NCI-H1436 treated with DMSO at 0.1 percent for 48 hours (cell line): ENCODE data around the gene FBLN5.

Experiments
- DNase-seq: peaks from one replicate; lab custom pipeline; 2025; lab: John Stamatoyannopoulos, UW

FBLN5 gene

DNA sequence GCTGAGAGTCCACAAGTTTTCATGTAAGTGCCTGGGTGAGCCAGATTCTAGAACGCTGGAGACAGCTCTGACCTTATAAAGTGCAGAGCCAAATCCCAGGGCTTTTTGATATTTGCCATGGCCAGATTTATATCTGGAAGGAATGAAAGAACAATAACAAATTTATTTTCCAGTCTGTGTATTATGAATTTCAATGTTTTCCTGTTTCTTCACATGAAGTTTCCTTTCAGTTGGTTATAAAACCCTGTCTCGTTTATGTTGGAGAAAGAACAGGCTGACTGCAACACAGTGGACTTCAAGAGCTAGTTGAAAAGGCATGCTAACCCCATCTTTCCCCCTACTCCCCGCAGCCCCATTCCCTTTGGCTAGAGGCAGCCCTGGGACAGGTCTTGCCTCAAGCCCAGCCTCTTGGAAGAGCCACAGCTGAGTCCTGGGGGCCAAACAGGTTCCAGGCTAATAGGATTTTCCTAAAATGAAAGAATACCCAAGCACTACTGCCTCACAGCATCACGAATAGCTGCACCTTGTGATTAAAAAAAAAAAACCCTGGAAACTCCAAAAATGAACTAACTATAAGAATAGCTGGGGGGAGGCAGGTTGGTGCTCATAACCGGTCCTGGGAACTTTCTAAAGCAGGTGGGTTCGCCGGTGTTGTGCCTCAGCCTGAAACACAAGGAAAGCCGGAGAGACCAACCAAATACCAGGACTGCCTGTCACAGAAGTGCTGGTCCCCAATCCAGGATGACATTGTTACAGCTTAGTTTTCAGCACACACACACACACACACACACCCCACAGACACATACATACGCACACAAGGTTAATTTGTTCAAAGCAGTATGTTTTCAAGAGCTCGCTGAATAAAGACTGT, 1.5 kb downstream of the FBLN5 start:
- DNase-seq: no peak

DNA sequence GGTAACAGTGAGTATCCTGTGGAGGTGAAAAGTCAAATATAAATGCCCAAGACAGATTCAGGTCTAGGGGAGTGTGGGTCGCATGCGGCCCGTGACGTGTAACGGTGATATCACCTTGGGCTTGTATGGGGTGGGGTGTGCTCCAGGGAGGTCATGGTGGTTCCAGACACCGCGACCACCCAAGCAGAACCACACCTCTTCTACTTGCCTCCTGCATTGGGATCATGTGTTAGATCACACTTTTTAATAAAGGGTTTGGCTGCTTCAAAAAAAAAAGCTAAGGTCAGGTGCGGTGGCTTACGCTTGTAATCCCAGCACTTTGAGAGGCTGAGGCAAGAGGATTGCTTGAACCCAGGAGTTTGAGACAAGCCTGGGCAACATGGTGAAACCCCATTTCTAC, 4.5 kb downstream of the FBLN5 start:
- DNase-seq: no peak

DNA sequence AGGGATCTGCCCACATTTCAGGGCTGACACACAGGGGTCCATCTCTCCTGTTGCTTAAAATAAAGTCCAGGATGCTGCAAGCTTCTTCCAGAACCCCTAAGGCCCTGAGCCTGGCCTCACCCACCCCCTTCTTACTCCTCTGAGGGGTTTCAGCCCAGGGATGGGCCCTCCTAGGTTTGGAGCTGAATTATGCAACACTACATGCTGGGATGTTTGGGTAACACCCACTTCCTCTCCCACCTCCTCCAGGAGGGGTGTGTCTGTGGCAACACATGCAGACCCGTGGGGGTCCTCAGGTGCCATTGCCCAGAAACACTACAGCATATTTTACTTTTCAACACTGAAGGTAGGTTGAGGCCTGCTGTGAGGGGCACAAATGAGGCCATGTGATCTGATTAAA, 5.4 kb downstream of the FBLN5 start:
- DNase-seq: no peak

DNA sequence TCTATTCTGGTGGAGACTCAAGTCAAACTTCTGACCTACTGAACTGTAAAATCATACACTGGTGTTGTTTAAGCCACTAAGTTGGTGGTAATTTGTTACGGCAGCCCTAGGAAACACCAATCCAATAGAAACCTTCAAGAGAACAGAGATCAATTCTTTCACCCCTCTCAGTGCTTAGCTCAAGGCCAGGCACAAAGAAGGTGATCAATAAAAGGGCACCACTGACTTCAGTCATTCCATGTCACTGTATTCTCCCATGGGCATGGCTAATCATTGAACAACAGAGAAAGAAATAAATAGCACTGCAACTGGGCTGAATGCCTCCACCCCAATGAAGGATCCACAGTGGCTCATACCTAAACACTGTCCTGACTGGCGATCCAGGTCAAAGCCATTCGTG, 7.3 kb downstream of the FBLN5 start:
- no peak for DNase-seq

DNA sequence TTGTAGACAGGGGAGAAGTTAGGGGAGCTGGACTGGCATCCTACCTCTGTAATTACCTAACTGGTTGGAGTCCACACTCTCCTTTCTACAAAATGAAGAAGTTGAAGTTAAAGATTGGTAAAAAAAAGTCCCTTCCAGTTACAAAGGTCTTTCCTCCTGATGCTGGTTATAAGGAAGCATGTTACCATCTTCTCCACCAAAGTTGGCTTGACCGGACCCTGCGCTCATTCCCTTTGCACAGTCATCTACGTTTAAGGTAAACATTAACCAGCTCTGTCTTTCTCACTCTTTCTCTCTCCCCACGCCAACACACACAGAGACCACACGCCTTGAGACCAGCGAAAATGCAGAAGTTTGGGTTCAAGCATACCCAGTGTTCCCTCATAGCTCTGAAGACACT, 11.9 kb downstream of the FBLN5 start:
- DNase-seq: no peak

DNA sequence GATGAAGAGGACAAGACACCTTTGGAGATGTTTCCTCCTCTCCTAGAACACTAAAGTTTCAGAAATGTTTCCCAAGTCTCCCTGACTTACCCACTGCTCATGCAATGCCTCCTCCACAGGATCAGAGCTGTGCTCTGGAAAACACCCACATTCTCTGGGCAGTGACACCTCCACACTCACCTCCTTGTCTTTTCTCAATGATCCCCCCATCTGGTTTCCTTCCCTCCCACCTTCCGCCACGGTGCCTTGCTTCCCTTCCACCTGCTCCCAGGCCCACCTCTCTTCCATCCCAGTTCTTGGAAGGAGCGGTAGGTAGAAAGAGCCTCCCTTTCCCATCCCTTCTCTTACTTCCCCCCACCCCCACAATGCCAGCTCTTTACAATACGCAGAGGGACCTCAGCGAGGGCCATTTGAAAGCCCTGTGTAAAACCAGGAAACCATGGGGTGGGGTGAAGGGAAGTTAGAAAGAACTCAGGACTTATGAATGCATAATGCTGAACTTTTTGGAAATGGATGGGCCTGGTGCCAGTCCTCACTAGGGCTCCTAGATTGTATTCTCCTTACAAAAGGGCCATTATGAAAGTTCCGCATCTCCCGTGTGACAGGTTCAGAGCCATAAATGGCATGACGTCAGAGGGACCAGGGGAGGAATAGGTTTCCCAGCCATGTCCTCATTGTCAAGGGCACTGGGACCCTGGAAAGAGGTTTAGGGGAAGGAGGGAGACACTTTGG, 12.8 kb downstream of the FBLN5 start:
- DNase-seq: no peak

DNA sequence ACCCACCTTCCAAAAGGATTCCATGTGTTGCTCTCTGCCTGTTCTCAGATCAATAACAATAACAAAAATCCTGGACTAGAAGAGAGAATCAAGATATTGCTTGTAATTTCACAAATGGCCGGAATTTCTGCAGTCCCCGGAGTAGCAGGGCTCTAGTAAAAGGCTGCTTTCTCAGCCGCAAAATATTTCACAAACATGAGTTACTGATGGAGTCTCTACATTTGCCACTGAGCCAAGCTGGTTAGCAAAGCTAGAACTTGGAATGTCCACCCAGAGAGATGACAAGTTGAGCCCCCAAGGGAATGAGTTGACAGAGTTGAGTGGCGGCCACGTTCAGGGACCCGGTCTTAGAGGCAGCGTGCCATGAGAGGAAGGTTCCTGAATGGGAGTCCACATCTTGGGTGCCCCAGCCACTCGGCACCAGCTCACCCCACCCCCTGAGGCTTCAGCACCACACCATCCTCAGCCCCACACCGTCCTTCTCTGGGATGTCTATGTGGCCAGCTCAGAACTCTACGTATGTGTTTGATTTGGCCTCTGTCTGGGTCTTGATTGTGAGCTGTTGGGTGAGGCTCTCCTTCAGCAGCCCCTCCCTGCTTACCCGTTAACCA, 15.9 kb downstream of the FBLN5 start:
- DNase-seq: no peak

DNA sequence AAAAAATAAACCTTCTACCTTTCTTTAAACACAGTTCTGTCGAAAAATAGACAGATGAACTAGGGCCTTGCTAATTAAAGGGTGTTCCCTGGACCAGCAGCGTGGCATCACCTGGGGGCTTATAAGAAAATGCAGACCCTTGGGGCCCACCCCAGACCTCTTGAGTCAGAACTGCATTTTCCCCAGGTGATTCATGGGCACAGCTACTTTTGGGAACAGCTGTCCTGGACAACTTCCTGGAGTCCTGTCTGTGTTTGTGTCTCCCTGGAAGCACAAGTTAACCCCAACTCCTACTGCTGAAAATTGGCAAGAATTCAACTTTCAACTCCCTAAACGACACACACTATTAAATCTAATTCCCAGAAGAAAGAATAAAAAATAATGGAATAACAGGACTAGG, 17.8 kb downstream of the FBLN5 start:
- DNase-seq: no peak

DNA sequence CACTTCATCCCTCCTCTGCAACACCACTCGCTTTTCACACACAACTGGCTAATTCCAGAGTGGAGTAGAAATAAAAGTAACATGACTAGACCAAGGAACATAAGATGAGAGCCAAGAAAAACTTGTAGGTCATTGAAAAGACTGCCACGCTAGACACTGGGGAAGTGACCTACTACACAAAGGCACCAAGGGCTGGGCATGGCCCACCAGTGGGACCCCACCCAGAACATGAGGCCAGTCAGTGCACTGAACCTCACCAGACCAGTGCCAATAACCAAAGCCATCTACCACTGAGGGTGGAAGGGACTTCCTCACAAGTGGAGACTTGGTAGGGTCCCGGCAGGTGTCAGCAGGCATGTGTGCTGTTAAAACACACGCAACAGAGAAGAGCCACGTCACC, 19.7 kb downstream of the FBLN5 start:
- no peak for DNase-seq

DNA sequence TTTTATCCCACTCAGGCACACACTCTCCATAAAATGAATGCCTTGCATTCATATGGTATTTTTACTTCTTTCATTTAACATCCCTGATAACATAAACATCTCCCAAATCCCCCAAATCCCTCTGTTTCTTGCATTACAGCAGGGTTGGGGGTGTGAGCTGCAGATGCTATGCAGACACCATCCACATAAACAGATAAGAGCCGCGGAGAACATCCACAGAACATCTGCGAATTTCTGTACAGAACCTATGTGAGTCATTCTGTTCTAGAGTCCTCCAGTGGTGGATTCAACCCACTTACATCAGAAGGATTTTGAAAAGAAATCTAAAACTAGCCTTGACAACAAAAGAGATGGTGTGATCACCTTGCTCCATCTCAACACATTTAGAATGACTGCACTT, 20.3 kb downstream of the FBLN5 start:
- DNase-seq: no peak

DNA sequence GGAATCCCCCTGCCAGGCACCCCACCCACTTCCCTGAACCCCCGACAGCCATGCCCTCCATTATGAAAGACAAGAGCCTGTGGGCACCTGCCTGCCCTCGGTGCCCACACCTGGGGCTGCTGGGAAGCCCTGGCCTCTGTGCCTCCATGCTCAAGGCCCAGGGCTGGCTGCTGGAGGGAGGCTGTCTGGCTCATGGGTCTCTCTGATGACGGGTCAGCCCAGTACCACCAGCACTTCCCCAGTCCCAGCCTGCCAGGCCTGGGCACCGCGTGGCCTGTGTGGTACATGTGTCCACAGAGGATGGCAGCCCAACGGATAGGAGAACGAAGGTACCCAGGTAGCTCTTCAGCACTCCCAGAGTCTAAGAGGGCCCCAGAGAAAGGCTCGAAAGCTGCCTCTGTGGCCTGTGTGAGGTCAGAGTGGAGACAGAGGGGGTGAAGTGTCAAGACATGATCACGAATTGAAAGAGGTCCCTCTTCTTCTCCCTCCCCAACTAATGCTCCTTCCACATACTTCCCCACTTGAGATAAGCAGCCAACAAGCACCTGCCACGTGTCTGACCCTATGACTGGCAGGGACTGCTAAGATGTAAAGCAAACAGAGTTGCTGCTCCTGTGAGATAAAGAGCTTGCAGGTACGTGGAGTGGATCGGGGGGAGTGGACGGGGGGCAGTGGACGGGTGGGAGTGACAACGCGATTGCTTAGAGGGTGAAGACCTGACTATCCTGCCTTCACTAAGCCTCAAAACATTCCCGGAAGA, 21.2 kb downstream of the FBLN5 start:
- DNase-seq: no peak

DNA sequence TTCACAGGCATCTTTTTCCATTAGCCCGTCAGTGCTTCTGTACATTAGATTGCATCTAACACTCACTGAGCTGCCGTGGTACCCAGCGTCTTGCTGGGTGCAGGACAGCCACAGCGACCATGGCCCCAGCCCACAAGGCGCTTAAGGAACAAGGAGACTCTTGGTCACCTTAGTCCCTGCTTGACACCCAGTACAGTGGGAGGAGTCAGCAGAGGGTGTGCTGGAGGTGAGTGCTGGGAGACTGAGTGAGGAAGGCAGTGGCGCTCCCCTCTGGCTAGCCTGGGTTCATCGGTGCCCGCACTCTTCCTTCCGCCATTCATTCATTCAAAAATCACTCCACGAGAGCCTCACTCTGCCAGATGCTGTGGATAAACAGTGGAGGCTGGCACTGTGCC, 21.8 kb downstream of the FBLN5 start:
- no peak for DNase-seq

DNA sequence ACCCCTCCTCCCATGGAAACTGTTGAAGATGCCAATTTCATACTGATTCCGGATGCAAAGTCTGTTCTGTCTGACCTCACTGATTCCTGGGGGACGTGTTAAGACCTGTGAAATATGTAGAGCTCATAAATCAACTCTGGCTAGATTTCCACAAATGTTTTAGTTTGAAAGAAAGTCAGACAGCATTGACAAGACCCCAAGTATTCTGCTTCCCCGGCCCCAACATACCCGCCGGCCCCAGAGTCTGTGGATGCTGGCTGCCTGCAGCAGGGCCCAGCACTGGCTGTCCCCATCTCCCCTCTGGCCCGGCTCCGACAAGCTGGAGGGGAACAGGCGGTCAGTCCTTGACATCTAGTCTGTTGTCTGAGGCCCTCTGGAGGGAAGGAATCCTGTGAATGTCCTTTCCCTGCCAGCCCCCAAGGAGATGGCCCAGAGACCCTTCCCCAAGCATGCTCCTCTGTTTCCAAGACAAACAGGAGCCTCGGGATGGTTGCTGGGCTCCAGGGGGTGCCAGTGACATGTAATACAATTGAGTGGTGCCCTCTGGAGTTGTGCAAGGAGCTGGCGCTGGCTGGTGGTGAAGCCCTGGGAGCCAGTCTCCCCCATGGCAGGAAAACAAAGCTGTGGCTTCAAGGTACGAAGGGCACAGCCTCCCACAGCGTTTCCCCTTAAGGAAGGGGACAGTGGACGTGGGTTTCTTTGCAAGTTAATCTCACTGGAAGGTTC, 22.3 kb downstream of the FBLN5 start:
- DNase-seq: no peak

DNA sequence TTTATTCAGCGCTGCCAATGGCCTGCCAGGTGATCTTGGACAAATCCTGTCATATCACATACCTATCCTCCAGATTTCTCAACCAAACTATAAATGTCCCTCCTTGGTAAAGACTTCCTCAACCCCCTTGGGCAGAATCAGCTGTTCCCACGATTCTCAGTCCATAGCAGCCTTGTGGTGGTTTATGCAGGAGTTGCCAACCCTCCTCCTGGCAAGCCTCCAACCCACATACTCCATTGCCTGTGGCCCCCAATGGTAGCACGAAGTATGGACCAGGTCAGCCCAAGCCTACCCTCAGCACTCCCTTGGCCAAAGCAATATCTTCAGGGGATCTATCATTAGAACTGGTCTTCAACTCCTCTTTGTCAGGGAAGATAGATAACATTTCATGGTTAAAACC, 27.0 kb downstream of the FBLN5 start:
- DNase-seq: no peak

DNA sequence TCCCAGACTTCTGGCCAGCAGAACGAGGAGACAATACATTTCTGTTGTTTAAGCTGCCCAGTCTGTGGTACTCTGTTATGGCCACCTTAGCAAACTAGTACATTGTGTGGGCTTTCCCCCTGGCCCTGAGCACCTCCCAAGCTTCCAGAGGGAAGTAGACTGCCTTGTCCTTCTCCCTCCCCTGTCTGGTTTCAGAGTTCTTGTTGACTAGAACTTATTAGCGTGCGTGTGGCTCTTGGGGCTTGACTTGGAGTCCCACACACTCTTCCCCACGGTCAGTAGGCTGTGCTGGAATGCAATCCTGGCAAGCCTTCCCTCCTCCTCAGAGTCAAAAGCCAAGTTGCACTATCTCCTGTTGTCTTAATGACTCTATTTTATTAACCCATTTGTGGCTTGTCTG, 27.7 kb downstream of the FBLN5 start:
- no peak for DNase-seq

DNA sequence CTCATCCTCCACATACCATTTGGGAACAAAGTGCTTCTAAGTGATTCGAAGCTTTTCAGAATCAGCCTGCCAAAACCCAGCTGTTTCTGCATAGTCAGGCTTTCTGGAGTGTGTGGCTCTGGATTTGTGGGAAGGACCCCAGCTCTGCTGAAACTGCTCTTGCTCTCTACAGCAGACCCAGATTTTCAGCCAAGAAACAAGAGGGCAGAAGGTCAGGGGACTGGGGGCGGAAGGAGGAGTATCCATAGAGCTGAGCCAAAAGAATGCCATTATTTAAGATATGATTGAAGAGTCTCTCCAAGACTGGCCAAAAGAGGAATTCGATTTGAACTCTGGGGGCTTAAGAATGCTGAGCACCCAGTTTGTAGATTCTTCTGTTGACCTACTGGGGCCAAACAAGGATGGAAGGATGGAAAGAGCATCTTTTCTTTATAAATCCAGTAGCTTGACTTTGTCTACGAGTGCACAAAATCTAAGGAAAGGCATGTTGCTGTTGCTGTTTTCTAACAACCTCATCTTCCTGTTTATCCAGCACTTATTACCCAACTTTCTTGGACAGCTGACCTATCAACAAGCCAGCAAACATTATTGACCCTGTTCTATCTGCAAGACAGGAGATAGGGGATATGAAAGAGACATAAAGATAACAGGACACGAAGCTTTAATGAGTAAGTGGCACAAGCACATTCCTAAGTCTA, 29.2 kb downstream of the FBLN5 start:
- DNase-seq: no peak

DNA sequence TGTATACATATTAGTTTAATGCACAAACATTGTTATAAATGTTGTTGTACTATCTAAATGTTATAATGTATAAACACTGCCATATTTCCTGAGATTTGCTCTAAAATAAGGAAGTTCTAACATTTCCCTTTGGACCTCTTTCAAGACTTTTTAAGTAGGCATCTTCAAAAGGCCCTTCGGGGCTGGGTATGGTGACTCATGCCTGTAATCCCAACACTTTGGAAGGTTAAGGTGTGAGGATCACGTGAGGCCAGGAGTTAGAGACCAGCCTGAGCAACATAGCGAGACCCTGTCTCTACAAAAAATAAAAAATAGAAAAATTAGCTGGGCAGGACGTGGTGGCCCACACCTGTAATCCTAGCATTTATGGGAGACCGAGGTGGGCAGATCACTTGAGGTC, 35.5 kb downstream of the FBLN5 start:
- no peak for DNase-seq

DNA sequence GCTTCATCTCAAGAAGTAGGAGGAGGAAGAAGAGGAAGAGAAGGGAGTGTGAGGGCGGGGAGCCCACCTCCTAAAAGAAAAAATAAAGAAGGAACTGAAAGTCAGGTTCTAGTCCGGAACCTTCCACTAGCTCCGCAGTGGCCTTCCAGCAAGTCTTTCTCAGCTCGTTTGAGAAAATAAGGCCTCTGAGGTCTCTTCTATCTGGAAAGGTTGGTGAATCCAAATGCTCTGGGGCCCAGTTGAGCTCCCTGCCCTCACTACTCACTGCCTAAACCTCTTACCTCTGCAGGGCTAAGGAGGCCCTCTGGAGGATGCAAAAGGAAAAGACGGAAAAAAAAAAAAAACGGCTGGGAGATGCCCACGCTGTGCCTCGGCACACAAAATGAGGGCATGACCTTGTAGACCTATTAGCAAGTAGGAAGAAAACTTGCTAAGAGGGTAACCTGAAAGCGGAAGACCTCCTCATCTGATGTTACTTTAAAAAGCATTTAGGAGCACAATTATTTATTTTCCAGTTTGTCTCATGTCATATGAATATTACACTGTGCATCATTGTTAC, 35.9 kb downstream of the FBLN5 start:
- no peak for DNase-seq

DNA sequence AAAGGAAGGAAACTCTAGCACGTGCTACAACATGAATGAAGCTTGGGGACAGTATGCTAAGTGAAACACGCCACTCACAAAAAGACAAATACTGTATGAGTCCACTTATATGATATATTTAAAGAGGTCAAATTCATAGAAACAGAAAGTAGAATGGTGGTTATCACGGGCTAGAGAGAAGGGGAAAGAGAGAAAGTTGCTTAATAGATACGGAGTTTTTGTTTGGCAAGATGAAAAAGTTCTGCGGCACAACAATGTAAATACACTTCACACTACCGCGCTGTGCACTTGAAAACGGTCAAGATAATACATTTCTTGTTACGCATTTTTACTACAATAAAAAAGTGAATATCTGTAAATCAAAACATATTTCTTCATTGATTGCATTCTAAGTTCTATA, 37.3 kb downstream of the FBLN5 start:
- no peak for DNase-seq

DNA sequence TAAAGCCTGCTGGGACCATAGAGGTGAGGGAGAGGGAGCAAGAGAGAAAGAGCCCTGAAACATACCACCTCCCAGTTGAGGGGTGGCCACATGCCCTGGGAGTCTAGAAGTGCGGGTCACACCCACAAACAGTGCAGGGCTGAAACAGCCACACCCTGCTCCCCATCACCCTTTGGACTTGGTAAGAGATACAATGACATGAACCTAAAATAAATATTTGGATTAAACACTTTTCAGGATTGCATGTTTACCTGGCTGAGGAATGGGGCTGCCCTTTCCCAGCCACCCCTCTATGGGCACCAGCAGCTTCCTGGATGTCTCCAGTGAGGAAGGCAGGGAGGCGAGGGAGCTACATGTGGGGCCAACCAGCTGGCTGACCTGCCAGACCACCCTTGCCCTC, 41.1 kb downstream of the FBLN5 start:
- no peak for DNase-seq
